Left cardiac atrium (tissue), 4 donors: ENCODE measurements around the gene NUDT1. TPM values are rescaled to one million over a fixed set of nuclear protein-coding genes. Genes with fewer than 3 reads are reported as not detected.
A peak's percentile ranks its signal among the peaks of the same experiment; 100 is the strongest.

ENCODE experiments used
- ATAC-seq, 2 donors: fragments of 200-7000 bp; cut with Tn5 transposase; one replicate each; pipeline ENCODE4 v1.9.1; 2020; ENCODE audit warnings: mild to moderate bottlenecking in 2 of 2, moderate library complexity in 2 of 2
- DNase-seq: peaks from one replicate; pipeline ENCODE4 v3.0.0-alpha.2; 2020
- intact Hi-C, 2 donors: fragments of 100-400 bp; cut with DNase I; formaldehyde crosslinking; loops; one replicate each; pipeline versions ENCODE4 v1.14.1 to v1.15.1; 2022 to 2023
- microRNA-seq, 2 donors: library from miRNA; unstranded; fragments of <30 nt; microRNA quantifications; one replicate each; pipeline ENCODE4 v1.2.0, GENCODE V29; 2020
- total RNA-seq, 2 donors: library from RNA; stranded (reverse); fragmentation: NEBNext Ultra II Directional; extraction: Animal tissue kit (Norgen Biotek cat#: 25700); gene quantifications; one replicate each; pipeline ENCODE4 v1.2.1, GENCODE V29; 2021
- donor health status: DM: no; HTN: yes; CAD: no.
- donor health status: DM: no; HTN: yes; CAD: no; lungs with severe emphysema.
- donor health status: DM: yes; HTN: yes; CAD: no.
- donor health status: Dilated cardiomyopathy.

Gene NUDT1
- total RNA-seq, 2 donors from 2014 or later = 15.4 to 15.8 TPM

GRCh38 chr7:2278026-2278425 is 36.0 kb downstream of the NUDT1 start:
- ATAC-seq = no peak
- no peak for DNase-seq
- intact Hi-C loops = no loop called here

GRCh38 chr7:2279896-2280295 is 37.9 kb downstream of the NUDT1 start:
- intact Hi-C loops = no loop called here
- ATAC-seq (no peak), DNase-seq (no peak)

GRCh38 chr7:2280424-2280823 is 38.4 kb downstream of the NUDT1 start:
- DNase-seq = no peak
- no peak for ATAC-seq
- intact Hi-C loops = no loop called here

GRCh38 chr7:2281541-2281940 is 39.5 kb downstream of the NUDT1 start:
- ATAC-seq (peak; percentile 55 to 79), DNase-seq (no peak)
- intact Hi-C loops = no loop called here

- DNase-seq = no peak
- peak; percentile 34 to 35 for ATAC-seq
- intact Hi-C loops = no loop called here
These were observed 40.2 kb downstream of the NUDT1 start for GRCh38 chr7:2282185-2282751.

- DNase-seq = no peak
- intact Hi-C loops = no loop called here
- peak in 1 of 2 donors; percentile 21 for ATAC-seq
These were observed 41.0 kb downstream of the NUDT1 start for GRCh38 chr7:2283074-2283473.

- intact Hi-C loops = no loop called here
- DNase-seq (no peak), ATAC-seq (no peak)
These were observed 45.7 kb downstream of the NUDT1 start for GRCh38 chr7:2287745-2288144.

- intact Hi-C loops = no loop called here
- no peak for DNase-seq
- ATAC-seq = no peak
These were observed 46.5 kb downstream of the NUDT1 start for GRCh38 chr7:2288503-2288902.

- intact Hi-C loops = no loop called here
These were observed 47.1 kb downstream of the NUDT1 start for GRCh38 chr7:2289111-2289586.

GRCh38 chr7:2289621-2290020 is 47.6 kb downstream of the NUDT1 start:
- DNase-seq = no peak
- no peak for ATAC-seq
- intact Hi-C loops = no loop called here

More at GRCh38 chr7:2289111-2289586, 47.1 kb downstream of the NUDT1 start:
- ATAC-seq (peak; percentile 17 to 53), DNase-seq (no peak)

GRCh38 chr7:2290877-2291276 is 48.9 kb downstream of the NUDT1 start:
- DNase-seq (no peak), ATAC-seq (no peak)
- intact Hi-C loops = no loop called here

- intact Hi-C loops = no loop called here
These were observed 54.1 kb downstream of the NUDT1 start for GRCh38 chr7:2295936-2296620.

GRCh38 chr7:2296832-2297231 is 54.8 kb downstream of the NUDT1 start:
- DNase-seq = no peak
- intact Hi-C loops = no loop called here
- ATAC-seq = no peak

More at GRCh38 chr7:2295936-2296620, 54.1 kb downstream of the NUDT1 start:
- no peak for ATAC-seq
- DNase-seq = no peak

- DNase-seq (peak; percentile 47), ATAC-seq (peak in 1 of 2 donors; percentile 70)
- intact Hi-C loops = no loop called here
These were observed 57.3 kb downstream of the NUDT1 start for GRCh38 chr7:2299131-2299829.

- intact Hi-C loops = no loop called here
- peak in 1 of 2 donors; percentile 23 for ATAC-seq
These were observed 58.0 kb downstream of the NUDT1 start for GRCh38 chr7:2299870-2300512.

More at GRCh38 chr7:2299870-2300512, 58.0 kb downstream of the NUDT1 start:
- no peak for DNase-seq

Small RNA genes within 50 kb of the gene (microRNA-seq; reads per million reads assigned to microRNA genes)
- gene MIR6836 = 0.20 to 0.27 reads per million in 2 donors

Other genes with a start within 250 kb of the NUDT1 start
- gene MAD1L1, start 9.3 kb upstream of the NUDT1 start, total RNA-seq = 10 to 100 TPM; 18.9 to 24.9 TPM
- 10 to 100 TPM; 18.9 TPM for gene MRM2, start within 50 bp of the NUDT1 start, total RNA-seq
- 10 to 100 TPM; 31.3 to 38.5 TPM for gene SNX8, start 72.2 kb downstream of the NUDT1 start, total RNA-seq
- gene EIF3B, start 112.6 kb downstream of the NUDT1 start, total RNA-seq = 10 to 100 TPM; 59.6 to 96.1 TPM
- gene CHST12, start 161.4 kb downstream of the NUDT1 start, total RNA-seq = 10 to 100 TPM; 18.4 to 19.8 TPM
- not detected for gene GRIFIN, start 234.2 kb downstream of the NUDT1 start, total RNA-seq